HEK293T (cell line): ENCODE results near the gene ARMC6.

Source experiments
- BHLHE40 ChIP-seq: fragments of 450-650 bp; IDR thresholded peaks from 2 replicates; pipeline ENCODE4 v1.6.1; 2016; ENCODE audit warnings: mild to moderate bottlenecking, moderate library complexity, borderline replicate concordance
- CTBP1 ChIP-seq: fragments of 450-650 bp; IDR thresholded peaks from 2 replicates; pipeline ENCODE4 v1.6.1; 2016; ENCODE audit warnings: borderline replicate concordance
- FOXA1 ChIP-seq: fragments of 450-650 bp; IDR thresholded peaks from 2 replicates; pipeline ENCODE4 v1.6.1; 2016; ENCODE audit warnings: mild to moderate bottlenecking
- FOXM1 ChIP-seq: fragments of 450-650 bp; IDR thresholded peaks from 2 replicates; pipeline ENCODE4 v1.6.1; 2017; ENCODE audit warnings: mild to moderate bottlenecking, borderline replicate concordance
- L3MBTL2 ChIP-seq: fragments of 450-650 bp; conservative IDR thresholded peaks from 2 replicates; pipeline ENCODE4 v1.6.1; 2016; ENCODE audit warnings: mild to moderate bottlenecking
- SP1 ChIP-seq: fragments of 450-650 bp; IDR thresholded peaks from 2 replicates; pipeline ENCODE4 v1.6.1; 2017
- TARDBP ChIP-seq: fragments of 450-650 bp; IDR thresholded peaks from 2 replicates; pipeline ENCODE4 v1.6.1; 2016
- TF ChIP-seq, protein P1 (sequence below): fragments of 450-650 bp; IDR thresholded peaks from 2 replicates; pipeline ENCODE4 v1.6.1; 2016

DNA sequence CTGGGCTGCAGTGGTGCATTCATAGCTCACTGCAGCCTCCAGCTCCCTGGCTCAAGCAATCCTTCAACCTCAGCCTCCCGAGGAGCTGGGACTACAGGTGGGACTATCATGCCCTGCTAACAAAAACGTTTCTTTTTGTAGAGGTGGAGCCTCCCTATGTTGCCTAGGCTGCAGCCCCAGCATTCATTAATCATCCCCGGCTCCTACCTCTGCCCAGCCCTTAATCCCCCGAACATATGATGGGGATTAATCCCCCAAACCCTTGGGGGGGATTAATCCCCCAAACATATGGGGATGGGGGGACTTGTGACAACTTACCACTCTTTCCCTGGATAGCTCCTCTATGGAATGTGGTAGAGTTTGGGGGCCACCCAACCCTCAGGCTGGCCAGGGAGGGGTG lies 45.9 kb upstream of the ARMC6 start:
- TF ChIP-seq TARDBP (no peak), SP1 (no peak), L3MBTL2 (no peak), FOXM1 (no peak), FOXA1 (no peak), BHLHE40 (no peak), CTBP1 (no peak)
- TF ChIP-seq, protein P1, sequence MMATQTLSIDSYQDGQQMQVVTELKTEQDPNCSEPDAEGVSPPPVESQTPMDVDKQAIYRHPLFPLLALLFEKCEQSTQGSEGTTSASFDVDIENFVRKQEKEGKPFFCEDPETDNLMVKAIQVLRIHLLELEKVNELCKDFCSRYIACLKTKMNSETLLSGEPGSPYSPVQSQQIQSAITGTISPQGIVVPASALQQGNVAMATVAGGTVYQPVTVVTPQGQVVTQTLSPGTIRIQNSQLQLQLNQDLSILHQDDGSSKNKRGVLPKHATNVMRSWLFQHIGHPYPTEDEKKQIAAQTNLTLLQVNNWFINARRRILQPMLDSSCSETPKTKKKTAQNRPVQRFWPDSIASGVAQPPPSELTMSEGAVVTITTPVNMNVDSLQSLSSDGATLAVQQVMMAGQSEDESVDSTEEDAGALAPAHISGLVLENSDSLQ, result no peak
